CD4-positive, alpha-beta T cell (primary cell): ENCODE measurements around the gene AKAP17A. TPM values are rescaled to one million over a fixed set of nuclear protein-coding genes. Genes with fewer than 3 reads are reported as not detected.
A peak's percentile ranks its signal among the peaks of the same experiment; 100 is the strongest.
"Not testable (repeated sequence)": the region's sequence is repeated elsewhere in the genome, so short reads cannot be mapped to it uniquely, and the experiment has no call there.

ENCODE experiments used
- ATAC-seq: fragments of 200-7000 bp; cut with Tn5 transposase; one replicate; pipeline ENCODE4 v1.10.0; 2022; ENCODE audit warnings: mild to moderate bottlenecking; ENCODE audit not compliant: poor library complexity
- CTCF ChIA-PET: fragments of 350-600 bp; sonication (Branson Sonifier 250); formaldehyde crosslinking; loops from one replicate; lab custom pipeline; 2021; ENCODE audit warnings: antibody characterized with exemption, inconsistent platforms; lab: Charles Lee
- POLR2A ChIA-PET: fragments of 350-600 bp; sonication (Branson Sonifier 250); formaldehyde crosslinking; loops from one replicate; lab custom pipeline; 2021; ENCODE audit warnings: antibody characterized with exemption, inconsistent platforms; lab: Charles Lee
- DNase-seq, 14 experiments: peaks; one replicate each; pipeline ENCODE4 v3.0.0-alpha.2; 2013 to 2020; ENCODE audit warnings: mixed read lengths in 2 of 14
- H3K27ac ChIP-seq, 2 donors: one replicate each; pipeline versions ENCODE4 v1.5.1 to v1.7.0; 2013; ENCODE audit warnings: low read length in 2 of 2, low read depth in 1 of 2, mild to moderate bottlenecking in 1 of 2
- H3K27me3 ChIP-seq, 2 experiments: 1 replicate in 1 of 2; 2 replicates in 1 of 2; pipeline versions ENCODE4 v1.6.1 to v1.7.0; 2013; ENCODE audit warnings: low read length in 2 of 2, control low read depth in 1 of 2, mild to moderate bottlenecking in 1 of 2, moderate library complexity in 1 of 2; ENCODE audit not compliant: insufficient read depth in 2 of 2, control insufficient read depth in 1 of 2
- H3K36me3 ChIP-seq: one replicate; pipeline ENCODE4 v1.6.1; 2013; ENCODE audit warnings: low read length, control low read depth; ENCODE audit not compliant: insufficient read depth
- H3K4me1 ChIP-seq: one replicate; pipeline ENCODE4 v1.6.1; 2013; ENCODE audit warnings: low read length, control low read depth; ENCODE audit not compliant: insufficient read depth
- H3K4me3 ChIP-seq: one replicate; pipeline ENCODE4 v1.5.1; 2013; ENCODE audit warnings: mild to moderate bottlenecking, low read length, moderate library complexity
- H3K9me3 ChIP-seq, 2 experiments: 1 replicate in 1 of 2; 2 replicates in 1 of 2; pipeline versions ENCODE4 v1.6.1 to v1.7.0; 2013; ENCODE audit warnings: low read length in 2 of 2, mild to moderate bottlenecking in 2 of 2, control low read depth in 1 of 2, moderate library complexity in 1 of 2; ENCODE audit not compliant: control insufficient read depth in 1 of 2, insufficient read depth in 1 of 2
- H3K27ac Mint-ChIP-seq: one replicate; pipeline ENCODE4 v1.8.0; 2020; ENCODE audit warnings: mixed read lengths
- H3K27me3 Mint-ChIP-seq: one replicate; pipeline ENCODE4 v1.8.0; 2021; ENCODE audit warnings: mixed read lengths
- H3K36me3 Mint-ChIP-seq: one replicate; pipeline ENCODE4 v1.8.0; 2021; ENCODE audit warnings: low read depth, mixed read lengths
- H3K4me1 Mint-ChIP-seq: one replicate; pipeline ENCODE4 v1.8.0; 2021; ENCODE audit warnings: low read depth, mixed read lengths
- H3K4me3 Mint-ChIP-seq: one replicate; pipeline ENCODE4 v1.8.0; 2020; ENCODE audit warnings: mild to moderate bottlenecking, mixed read lengths
- H3K9me3 Mint-ChIP-seq: one replicate; pipeline ENCODE4 v1.8.0; 2020; ENCODE audit warnings: mixed read lengths
- CTCF ChIP-seq: fragments of 200-600 bp; IDR thresholded peaks from one replicate; pipeline ENCODE4 v1.8.0; 2022; ENCODE audit warnings: antibody characterized with exemption, mild to moderate bottlenecking
- intact Hi-C, 2 experiments: fragments of 100-400 bp; cut with DNase I in 1 of 2; cut with micrococcal nuclease in 1 of 2; formaldehyde crosslinking; loops; one replicate each; pipeline versions ENCODE4 v1.15.1 to v1.9.0; 2023 to 2025; cut with DNase I, micrococcal nuclease
- total RNA-seq, 174 experiments: library from RNA in 2 of 174; stranded (reverse) in 2 of 174; gene quantifications; one replicate each; pipeline ENCODE4 v1.2.3 and lab custom pipeline; 2021 to 2026

Gene AKAP17A
- total RNA-seq, 2 experiments from 2014 or later = 143 to 149 TPM

DNA sequence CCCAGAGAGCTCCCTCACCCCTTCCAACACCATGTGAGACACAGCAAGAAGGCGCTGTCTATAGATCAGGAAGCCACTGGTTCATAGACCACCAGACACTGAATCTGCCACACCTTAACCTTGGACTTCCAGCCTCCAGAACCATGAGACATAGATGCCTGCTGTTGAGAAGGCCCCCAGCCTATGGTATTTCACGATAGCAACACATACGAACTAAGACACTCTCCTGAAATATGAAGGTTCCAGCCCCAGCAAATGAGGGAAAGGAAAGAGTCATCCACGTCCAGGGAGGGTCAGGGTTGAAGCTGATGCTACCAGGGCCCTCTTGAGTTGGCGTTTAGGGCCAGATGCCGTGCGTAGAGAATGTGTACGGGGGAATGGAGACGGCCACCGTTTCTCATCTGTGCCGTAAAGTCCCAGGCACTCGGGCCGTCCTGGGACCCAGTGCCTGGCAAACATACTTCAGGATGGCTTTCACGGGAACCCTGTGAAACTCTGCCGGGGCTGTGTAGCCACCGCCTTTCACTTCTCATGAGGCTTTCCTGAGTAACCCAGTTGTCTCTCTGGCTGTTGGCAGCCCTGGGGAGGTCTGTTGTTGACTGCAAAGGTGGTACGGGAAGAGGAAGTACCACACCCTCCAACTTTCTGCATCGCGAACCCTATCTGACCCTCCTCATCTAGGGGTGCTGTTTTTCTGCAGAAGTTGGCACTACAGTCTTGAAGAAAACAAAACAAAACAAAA is 36.8 kb upstream of the AKAP17A start:
- peak overlapping the region; percentile 55 to 77 for H3K27ac ChIP-seq
- Mint-ChIP-seq H3K36me3 (peaks cover 30% of the 10 kb centered on the region), H3K9me3 (peaks cover 16% of the 10 kb centered on the region), H3K4me3 (peak overlapping the region; percentile 78), H3K27me3 (no peaks in the 10 kb centered on the region), H3K4me1 (peaks cover 70% of the 10 kb centered on the region), H3K27ac (peak overlapping the region; percentile 98)
- peak; percentile 97 for ATAC-seq
- POLR2A ChIA-PET = no interaction called here
- peak overlapping the region; percentile 4 for H3K4me3 ChIP-seq
- peak; percentile 52 to 93 (median 70) for DNase-seq
- intact Hi-C loops = loop anchor here (1.0 to 5.0 kb wide), 4 partner anchors 18 to 1272 kb away; partner anchors contain the start of gene PLCXD1 (in 1 of the 2)
- no peaks in the 10 kb centered on the region for H3K36me3 ChIP-seq
- CTCF ChIA-PET = no interaction called here
- no peak for TF ChIP-seq CTCF
- peaks cover 4 to 19% of the 10 kb centered on the region in 2 experiments for H3K9me3 ChIP-seq
- H3K27me3 ChIP-seq = no peaks in the 10 kb centered on the region
- H3K4me1 ChIP-seq = peaks cover 76% of the 10 kb centered on the region

- peak overlapping the region; percentile 98 for H3K27ac Mint-ChIP-seq
Observed at GRCh38 chrX:1555370-1555769, 36.0 kb upstream of the AKAP17A start.

DNA sequence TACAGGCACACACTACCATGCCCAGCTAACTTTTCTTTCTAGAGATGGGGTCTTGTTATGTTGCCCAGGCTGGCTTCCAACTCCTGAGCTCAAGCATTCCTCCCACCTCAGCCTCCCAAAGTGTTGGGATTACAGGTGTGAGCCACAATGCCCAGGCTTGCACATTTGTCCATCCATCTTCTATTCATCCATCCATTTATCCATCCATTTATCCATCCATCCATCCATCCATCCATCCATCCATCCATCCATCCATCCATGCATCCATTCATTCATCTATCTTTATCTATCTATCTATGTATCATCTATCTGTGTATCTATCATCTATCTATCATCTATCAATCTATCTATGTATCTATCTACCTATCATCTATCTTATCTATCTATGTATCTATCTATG is 34.0 kb upstream of the AKAP17A start:
- peak overlapping the region; percentile 76 for H3K27ac Mint-ChIP-seq

More at GRCh38 chrX:1555370-1555769, 36.0 kb upstream of the AKAP17A start:
- Histone ChIP-seq H3K4me3 (no peak overlapping the region), H3K27me3 (no peaks in the 10 kb centered on the region), H3K27ac (peak overlapping the region; percentile 55 to 77), H3K36me3 (no peaks in the 10 kb centered on the region), H3K4me1 (peaks cover 76% of the 10 kb centered on the region), H3K9me3 (peaks cover 4 to 19% of the 10 kb centered on the region in 2 experiments)
- DNase-seq = no peak
- Mint-ChIP-seq H3K27me3 (no peaks in the 10 kb centered on the region), H3K4me1 (peaks cover 68% of the 10 kb centered on the region), H3K4me3 (peak overlapping the region; percentile 78), H3K9me3 (peaks cover 14% of the 10 kb centered on the region), H3K36me3 (peaks cover 30% of the 10 kb centered on the region)
- POLR2A ChIA-PET = no interaction called here
- CTCF ChIA-PET = no interaction called here
- no peak for TF ChIP-seq CTCF
- no peak for ATAC-seq
- intact Hi-C loops = loop anchor here (1.0 to 5.0 kb wide), 3 partner anchors 19 to 1273 kb away; partner anchors contain the start of gene PLCXD1 (in 1 of the 2)

More for the DNA sequence above, 34.0 kb upstream of the AKAP17A start:
- Mint-ChIP-seq H3K9me3 (peaks cover 14% of the 10 kb centered on the region), H3K4me1 (peaks cover 68% of the 10 kb centered on the region), H3K4me3 (peak overlapping the region; percentile 30), H3K36me3 (peaks cover 18% of the 10 kb centered on the region)
- H3K27me3 ChIP-seq, H3K36me3 ChIP-seq, H3K27me3 Mint-ChIP-seq, H3K4me3 ChIP-seq, CTCF ChIA-PET, H3K27ac ChIP-seq, POLR2A ChIA-PET, DNase-seq, ATAC-seq: not testable (repeated sequence)
- intact Hi-C loops = loop anchor here in 1 of 2 experiments (5.0 kb wide), 1 partner anchor 1275 kb away; the partner anchor contains the start of gene PLCXD1
- Histone ChIP-seq H3K4me1 (peaks cover 78% of the 10 kb centered on the region), H3K9me3 (peaks cover 4 to 17% of the 10 kb centered on the region in 2 experiments)
